ENCODE data around the gene ATP6V0D1.

DNA sequence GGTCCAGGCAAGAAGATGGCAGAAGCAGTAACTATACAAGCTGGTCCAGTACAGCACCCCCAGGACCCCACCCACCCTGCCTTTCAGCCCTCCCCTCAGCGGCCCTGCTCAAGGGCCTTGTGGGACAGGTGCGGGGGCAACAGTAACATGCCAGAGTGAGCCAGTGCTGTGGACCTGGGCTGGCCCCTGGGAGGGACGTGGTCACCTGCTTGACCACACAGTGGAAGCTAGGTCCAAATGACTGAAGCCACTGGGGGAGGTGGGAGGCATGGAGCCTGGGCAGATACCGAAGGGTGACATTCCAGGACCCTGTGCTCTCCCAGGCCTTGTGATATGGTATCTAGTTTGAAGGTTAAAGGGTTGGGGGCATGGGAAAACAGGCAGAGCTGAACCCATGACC lies 17.3 kb downstream of the ATP6V0D1 start:
- TF ChIP-seq, protein P1, sequence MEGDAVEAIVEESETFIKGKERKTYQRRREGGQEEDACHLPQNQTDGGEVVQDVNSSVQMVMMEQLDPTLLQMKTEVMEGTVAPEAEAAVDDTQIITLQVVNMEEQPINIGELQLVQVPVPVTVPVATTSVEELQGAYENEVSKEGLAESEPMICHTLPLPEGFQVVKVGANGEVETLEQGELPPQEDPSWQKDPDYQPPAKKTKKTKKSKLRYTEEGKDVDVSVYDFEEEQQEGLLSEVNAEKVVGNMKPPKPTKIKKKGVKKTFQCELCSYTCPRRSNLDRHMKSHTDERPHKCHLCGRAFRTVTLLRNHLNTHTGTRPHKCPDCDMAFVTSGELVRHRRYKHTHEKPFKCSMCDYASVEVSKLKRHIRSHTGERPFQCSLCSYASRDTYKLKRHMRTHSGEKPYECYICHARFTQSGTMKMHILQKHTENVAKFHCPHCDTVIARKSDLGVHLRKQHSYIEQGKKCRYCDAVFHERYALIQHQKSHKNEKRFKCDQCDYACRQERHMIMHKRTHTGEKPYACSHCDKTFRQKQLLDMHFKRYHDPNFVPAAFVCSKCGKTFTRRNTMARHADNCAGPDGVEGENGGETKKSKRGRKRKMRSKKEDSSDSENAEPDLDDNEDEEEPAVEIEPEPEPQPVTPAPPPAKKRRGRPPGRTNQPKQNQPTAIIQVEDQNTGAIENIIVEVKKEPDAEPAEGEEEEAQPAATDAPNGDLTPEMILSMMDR (IDR thresholded peaks at IDR 0.05) = no peak
- TF ChIP-seq POLR2A (IDR thresholded peaks at IDR 0.05) (no peak), POLR2AphosphoS5 (IDR thresholded peaks at IDR 0.05) (no peak)
